Activated CD8-positive, alpha-beta memory T cell treated with anti-CD3 and anti-CD28 coated beads, Interleukin-2, amount 50 U/mL, for 24 hours (primary cell): ENCODE data around the gene MEOX1.

ENCODE experiments used
- DNase-seq: peaks from one replicate; pipeline ENCODE4 v3.0.0-alpha.2; 2020; ENCODE audit errors: extremely low read depth

The MEOX1 gene

DNA sequence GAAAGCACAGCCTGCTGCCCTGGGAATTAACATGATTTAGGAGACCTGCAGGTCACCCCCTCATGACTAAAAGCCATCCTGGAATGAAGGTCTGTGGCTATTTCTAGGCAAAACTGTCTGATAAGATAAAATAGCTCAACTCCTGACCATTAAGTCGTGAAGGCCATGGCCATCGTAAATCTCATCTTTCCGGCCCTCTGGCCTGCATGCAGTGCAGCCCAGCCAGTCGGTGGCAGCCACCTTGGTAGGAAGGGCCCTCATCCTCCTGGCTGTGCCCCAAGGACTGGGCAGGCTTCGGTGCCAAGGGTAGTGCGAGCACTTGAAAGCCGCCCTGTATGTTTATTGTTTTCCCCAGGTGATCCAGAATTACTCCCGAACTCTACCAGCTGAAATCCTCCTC, 18.2 kb upstream of the MEOX1 start:
- DNase-seq: no peak

DNA sequence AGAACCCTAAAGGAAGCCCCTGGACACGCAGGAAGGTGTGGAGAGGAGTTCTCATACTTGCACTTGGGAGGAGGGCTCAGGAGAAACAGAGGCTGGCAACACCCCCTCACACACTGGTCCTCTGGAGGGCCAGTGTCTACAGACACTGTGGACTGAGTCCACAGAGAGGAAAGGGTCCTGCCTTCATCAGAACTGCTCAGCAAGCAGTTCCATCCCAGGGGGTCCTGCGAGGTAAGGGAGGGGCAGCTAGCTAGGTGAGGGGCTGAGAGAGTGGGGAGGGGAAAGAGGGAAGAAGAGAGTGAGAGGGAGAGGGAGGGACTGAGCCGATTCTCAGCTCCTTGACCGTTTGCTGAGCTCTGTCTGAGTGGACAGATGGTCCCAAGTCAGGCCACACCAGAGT, 17.7 kb upstream of the MEOX1 start:
- no peak for DNase-seq

DNA sequence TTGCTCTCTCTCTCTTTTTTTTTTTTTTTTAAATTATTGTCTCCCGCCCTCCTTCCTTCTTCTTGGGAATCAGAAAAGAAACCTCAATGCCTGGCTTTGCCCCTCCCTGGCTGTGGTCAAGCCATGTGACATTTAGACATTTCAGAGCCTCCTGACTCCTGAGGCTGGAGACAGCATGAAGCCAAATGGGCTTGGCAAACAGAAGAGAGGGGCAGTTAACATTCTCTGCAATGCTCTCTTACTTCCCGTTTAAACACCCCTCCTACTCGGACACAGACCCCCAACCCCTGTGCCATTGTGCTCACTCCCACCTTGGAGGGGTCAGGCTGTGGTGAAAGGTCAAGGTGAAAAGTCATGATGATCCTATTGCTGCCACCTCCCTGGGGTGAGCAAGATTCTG, 14.7 kb upstream of the MEOX1 start:
- DNase-seq: no peak

DNA sequence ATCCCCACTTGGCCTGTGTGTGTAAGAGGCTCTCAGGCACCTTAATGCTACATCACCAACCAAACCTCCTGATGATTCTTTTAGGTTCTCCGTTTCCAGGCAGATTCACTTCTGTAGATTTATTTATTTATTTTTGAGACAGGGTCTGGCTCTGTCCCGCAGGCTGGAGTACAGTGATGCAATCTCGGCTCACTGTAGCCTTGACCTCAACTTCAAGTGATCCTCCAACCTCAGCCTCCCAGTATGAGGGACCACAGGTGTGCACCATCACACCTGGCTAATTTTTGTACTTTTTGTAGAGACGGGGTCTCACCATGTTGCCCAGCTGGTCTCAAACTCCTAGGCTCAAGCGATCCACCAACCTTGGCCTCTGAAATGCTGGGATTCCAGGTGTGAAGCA, 12.7 kb upstream of the MEOX1 start:
- DNase-seq: no peak

DNA sequence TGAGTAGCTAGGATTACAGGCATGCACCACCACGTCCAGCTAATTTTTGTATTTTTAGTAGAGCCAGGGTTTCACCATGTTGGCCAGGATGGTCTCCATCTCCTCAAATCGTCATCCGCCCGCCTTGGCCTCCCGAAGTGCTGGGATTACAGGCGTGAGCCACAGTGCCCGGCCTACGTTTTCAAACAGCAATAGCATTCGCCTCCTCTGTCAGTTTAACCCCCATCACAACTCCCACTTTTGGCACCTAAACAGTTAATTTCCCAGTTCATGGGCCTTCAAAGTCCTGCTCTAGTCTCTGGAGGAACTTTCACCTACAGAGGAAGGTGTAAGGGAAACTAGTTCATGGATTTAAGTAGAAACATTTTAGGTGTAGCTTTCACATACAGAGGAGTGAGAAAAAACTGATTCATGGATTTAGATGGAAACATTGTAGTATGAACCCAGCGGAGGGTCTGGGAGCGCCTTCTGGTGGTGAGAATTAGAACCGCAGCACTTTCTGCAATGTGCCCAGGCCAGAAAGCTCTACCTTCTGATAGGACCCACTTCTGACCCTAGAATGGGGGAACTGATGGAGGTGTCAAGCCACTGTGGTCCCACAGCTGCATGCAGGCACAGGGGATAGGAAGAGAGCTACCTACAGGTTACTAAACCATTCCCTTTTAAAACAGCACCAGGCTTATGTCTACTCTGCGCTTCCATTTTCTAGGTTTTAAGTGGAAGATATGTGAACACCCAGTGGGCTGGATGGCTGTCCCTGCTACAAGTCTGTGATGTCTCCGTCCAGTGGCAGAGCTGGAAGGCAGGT, 12.0 kb upstream of the MEOX1 start:
- peak; percentile 56 for DNase-seq

DNA sequence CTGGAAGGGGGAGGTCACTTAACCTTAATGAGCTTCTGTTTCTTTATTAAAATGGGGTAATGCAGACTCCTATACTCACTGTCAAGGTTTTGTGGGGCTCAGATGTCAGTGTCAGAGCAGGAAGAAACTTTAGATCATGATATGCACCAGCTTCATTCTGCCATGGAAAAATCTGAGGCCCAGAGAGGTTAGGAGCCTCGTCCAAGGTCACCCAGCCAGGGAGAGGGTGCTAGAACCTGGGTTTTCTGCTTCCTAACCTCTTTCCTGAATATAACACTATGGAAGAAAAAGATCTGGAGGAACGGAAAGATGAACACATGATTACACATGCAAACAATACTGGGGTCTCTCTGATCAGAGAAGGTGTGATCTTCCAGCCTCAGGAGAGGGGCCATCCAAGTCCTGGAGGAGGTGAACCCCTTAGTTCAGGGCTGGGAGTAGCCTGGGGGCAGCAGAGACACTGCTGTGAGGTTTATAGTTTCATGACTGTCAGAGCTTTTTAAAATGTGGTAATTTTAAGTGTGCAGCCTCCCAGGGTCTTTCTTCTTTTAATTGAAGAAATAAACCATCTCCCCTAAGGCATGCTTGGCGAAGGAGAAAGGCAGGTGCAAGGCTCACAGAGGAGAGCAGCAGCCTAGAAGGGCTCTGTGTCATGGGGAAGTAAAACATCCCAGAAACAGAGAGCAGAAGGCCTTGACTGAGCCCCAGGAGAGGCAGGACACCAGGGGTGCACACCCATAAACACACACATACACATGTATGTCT, 10.2 kb upstream of the MEOX1 start:
- DNase-seq: no peak

DNA sequence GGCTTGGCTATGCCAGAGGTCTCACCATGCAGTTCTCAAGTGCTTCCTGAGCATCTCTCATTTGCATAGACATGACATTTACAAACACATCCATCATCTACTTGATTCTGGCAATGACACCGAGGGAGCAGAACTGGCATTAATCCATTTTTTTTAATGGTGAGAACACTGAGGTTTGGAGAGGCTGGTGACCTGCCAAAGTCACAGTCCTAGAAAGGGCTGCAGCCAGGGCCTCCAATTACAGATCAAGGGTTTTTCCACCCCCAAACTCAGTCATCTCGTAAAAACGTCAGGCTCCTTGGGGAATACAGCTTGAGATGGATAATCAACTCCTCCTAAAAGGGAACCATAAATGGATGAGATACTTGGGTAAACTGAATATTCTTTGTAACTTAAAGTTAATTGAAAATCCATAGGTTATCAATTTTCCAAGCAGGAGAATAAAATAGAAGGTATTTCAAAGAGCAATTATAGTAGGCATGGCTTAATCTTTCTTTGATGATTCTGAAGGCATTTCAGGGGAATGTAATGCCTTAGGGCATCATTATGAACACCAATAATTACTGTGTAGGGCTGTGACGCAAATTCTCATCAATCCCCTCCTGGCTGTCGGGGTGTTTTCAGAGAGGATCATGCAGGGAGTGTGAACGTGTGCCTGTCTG, 9.4 kb upstream of the MEOX1 start:
- no peak for DNase-seq

DNA sequence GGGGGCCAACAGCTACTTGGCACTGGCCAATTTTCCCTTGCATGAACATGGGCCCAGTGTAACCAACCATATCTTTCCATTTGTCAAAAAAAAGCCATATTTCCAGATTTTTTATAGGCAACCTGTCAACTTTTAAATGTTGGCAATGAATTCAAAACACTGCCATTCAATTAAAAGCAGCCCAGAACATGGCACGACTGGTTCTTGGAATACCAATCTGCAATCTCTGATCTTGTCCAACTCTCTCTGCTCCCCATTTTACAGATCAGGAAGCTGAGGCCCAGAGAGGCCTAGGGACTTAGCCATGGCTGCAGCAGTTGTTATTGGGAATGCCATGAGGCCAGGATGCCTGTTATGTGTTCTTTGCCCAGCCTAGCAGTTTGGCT, 8.9 kb upstream of the MEOX1 start:
- no peak for DNase-seq

DNA sequence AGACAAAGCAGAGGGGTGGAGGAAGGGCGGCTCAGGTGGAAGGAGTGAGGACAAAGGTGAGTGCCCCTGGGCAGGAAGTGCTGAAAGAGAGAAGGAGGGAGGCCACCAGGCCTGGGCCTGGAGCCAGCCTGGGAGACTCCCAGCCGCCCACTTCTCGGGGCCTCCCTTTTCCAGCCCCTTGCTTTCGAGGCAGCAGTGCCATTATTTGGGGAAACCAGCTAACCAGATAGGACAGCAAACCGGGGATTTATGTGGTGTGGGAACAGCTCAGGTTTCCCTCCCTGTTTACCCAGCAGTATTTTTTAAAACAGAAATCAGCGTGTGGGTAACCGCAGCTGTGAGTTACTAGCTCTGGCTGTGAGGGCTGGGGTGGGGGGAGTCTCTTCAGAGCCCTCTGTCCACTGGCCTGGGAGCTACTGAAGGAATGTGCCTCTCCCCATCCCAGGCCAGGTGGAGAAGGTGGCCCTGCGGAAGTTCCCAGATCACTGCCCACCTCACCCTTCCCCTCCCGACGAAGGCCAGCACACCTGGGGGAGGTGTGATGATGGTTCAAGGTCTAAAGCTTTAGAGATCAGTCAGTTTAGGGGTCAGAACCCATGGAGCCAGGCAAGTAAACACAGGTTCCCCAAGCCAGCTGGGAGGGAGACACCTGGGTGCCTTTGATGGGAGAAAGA, 8.4 kb upstream of the MEOX1 start:
- no peak for DNase-seq

DNA sequence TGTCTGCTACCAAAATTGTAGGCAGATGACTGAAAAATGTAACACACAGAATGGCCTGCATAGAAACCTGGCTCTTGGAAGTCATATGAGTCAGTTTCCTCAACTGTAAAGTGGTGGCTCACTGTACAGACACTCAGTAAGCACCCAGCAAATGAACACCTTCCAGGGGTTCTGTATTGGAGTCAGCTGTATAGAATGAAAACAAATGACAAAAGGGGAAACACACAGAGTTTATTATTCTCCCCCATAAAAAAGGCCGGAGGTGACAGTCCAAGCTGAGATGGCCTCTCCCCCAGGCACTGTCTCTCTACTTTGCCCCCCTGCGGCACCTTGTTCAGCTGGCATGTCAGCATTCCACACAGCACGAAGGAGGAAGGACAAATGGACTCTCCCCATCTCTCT, 6.2 kb upstream of the MEOX1 start:
- no peak for DNase-seq

DNA sequence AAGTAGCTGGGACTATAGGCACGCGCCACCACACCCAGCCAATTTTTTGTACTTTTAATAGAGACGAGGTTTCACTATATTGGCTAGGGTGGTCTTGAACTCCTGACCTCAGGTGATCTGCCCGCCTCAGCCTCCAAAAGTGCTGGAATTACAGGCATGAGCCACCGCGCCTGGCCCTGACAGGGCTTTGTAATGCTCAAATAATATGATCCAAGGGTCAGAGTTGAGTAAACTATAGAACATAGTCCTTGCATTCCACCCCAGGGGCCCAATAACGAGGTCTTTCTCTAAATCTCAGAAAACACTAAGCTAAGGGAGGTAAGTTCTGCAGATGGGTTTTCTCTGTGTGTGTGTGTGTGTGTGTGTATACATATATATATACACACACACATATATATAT, 5.8 kb upstream of the MEOX1 start:
- DNase-seq: no peak

DNA sequence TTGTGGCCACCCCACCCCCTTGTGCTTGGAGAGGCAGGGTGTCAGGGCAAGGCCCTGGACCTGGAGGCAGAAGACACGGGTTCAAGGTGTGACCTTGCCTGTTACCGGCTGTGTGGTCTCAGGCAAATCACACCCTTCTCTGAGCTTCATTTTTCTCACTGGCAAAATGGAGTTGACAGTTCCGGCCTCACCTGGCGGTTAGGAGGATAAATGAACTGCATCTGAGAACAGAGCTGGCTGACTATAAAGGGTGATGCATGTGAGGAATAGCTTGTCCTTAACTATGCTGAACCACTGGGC, 4.2 kb upstream of the MEOX1 start:
- DNase-seq: no peak

DNA sequence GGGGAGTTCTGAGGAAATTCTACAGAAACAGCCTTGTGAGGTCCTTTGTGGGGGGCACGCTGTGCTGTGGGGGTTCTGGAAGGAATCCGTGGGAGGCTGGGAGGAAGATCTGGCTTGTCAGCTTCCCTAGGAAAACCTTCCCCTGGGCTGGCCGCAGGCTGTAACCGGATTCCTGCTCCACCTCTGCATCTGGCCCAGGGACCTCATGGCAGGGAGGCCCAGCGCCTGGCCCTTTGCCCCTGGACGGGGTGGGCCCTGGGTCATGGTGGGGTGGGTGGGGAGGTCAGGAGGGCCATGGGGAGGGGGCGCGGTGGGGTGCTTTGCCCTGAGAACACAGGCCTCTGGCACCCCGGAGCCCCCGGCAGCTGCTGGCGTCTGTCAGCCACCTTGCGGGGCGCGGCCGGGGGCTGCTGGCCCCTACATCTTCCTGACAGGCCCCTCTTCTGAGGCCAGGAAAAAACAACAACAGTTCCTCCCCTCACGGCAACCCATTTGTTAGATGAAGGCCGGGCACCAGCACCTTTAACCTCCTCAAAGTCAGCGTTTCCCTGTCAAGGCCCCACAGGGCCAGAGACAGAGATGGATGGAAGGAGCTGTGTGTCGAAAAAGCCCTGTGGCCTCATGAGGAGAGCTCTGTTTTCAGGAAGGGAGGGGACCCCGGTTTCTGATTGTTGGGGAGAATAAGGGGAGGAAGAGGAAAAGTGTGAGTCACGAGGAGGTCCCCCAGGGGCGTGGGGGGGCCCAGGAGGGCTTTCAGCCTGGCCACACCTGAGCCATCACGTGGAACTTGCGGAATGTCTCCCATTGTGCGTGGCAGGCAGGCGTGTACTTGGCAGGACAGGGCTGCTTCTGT, 3.6 kb upstream of the MEOX1 start:
- DNase-seq: no peak

DNA sequence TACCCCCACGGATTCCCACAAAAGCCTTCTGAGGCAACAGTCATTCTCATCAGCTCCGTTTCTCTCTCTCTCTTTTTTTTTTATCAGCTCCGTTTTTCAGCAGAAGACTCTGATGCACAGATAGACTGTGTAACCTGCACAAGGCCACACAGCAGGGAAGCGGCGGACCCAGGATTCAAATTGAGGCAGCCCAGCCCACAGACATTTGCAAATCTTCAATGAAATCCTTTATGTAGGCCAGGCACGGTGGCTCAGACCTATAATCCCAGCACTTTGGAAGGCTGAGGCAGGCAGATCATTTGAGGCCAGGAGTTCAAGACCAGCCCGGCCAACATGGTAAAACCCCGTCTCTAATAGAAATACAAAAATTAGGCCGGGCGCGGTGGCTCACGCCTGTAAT, 2.4 kb upstream of the MEOX1 start:
- DNase-seq: no peak

DNA sequence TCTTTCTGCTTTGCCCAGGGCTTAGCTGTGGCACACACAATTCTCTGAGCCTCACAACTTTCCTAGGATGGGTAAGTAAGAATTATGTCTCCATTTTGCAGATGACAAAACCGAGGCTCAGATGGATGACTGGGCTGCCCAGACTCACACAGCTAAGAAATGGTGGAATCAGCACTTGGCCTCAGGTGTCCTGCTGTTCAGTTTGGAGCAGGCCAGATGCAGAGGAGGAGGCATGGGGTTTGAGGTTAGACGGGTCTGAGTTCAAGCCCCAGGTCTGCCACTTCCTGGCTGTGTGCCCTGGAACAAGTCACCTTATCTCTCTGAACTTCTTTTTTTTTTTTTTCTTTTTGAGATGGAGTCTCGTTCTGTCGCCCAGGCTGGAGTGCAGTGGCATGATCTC, 1.7 kb upstream of the MEOX1 start:
- no peak for DNase-seq

DNA sequence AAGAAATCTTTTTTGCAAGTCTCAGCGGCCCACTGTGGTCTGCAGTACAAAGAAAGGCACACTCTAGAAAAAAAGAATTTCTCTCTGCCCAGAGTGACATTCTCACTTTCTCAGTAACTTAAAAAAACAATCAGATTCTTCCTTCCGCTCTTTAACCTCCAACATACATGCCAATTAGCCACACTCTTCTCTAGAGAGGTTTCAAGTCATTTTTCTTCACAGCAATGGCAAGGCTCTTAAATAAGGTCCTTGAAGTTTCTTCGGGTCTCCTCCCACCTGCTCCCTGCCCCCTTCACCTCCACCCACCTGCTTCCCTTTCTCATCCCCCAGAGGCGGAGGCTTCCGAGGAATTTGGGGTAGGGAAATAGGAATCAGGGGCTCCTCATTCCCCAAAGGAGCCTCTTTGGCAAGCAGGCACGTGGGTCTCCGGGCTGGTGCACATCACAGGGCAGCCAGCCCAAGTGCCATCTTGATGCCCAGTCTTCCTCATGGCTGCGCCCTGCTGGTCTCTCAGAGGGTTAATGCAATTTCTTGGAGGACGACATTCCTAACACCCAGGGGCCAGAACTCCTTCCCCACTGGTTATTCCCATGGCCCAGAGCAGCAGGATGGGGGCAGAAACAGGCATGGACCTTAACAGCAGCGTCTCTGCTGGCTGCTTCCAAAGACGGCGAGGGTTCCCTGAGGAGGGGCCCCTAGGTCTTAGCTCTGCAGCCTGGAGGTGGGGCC, 855 bp upstream of the MEOX1 start:
- no peak for DNase-seq

DNA sequence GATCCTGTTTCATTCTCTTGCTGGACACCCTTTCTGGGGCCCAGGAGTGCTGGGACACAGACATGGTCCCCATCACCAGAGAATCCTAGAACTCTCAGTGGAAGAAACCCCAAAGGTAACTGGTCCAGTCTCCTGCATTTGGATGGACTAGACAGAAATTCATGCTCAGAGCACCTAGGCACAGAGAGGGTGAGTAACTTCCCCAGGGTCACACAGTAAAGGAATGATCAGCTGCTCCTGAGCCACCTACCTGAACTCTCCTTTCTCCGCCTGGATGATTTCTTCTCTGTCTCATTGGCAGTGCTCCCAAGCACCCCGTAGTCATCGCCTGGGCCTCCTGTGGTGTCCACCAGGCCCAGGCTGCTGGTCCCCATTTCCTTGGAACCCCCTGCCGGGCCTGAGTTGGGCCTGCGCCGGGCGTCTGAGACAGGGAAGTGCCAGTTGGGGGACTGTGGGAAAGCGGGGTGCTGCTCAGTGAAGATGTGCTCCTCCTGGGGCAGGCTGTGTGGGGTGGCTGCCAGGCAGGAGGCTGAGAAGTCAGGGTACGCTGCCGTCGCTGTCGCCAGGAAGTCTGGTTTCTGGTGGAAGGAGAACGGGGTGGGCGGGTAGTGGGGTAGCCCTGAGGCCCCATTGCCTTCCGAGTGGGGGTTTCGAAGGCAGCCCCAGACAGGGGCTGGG, 767 bp downstream of the MEOX1 start:
- no peak for DNase-seq

DNA sequence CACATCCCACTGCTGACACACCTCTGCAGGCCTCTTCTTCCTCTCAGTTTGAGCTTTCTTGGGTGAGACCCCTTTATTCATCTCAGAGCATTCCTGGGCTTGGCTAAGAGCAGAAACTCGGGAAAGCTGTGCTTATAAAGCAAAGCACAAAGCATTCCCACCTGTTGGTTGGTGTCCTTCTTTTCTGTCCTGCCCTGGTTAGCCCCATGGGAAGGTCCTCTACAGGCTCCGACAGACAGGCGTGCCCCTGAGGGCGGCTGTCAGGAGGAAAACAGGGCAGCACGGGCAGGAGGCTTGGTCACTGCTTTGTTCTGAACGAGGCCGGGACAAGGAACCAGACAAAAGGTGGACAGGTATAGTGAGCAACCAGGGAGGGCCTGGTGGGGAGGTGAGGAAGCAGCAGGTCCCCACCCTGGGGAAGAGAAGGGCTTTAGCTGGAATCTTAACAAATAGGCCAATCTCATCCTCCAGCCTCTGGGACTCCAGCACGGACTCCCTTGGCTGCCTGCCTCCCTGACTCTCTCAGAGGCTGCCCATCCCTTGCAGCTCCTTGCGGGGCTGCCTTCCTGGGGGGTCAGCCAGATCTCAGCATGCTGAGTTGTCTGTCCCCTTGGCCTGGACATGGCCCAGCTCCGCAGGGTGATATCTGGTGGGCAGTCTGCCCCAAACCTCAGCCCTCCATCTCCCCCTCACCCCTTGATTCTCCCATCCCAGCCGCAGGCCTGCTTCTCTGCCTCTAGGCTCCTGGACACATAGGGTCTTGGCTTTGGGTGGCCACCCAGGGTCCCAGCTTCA, 1.7 kb downstream of the MEOX1 start:
- no peak for DNase-seq

DNA sequence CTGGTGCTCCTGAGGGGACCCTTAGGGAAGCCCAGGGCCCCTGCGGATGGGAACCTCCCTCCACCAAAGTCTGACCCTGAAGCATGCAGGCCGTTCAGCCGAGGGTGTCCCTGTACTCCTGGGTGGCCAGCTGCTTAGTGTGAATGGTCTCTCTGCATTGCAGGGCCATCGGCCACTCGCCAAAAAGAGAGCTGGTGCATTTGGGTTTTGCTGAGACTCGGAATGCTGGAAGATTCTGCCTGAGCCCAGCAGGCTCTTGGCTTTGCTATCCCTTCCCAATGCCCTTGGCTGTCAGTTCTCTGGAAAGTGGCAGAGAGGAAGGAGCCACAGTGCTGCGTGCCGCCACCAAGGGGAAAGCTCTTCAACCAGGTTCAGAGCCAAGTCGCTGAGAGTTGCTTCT, 2.8 kb downstream of the MEOX1 start:
- DNase-seq: no peak
